NCI-H2196 treated with DMSO at 0.1 percent for 48 hours (cell line): ENCODE data around the gene ZNF367.

Experiments
- DNase-seq: peaks from one replicate; lab custom pipeline; 2025; ENCODE audit not compliant: unreplicated experiment; lab: John Stamatoyannopoulos, UW

Gene ZNF367

GRCh38 chr9:96437454-96437853 is 19.3 kb upstream of the ZNF367 start:
- DNase-seq, result no peak

DNA sequence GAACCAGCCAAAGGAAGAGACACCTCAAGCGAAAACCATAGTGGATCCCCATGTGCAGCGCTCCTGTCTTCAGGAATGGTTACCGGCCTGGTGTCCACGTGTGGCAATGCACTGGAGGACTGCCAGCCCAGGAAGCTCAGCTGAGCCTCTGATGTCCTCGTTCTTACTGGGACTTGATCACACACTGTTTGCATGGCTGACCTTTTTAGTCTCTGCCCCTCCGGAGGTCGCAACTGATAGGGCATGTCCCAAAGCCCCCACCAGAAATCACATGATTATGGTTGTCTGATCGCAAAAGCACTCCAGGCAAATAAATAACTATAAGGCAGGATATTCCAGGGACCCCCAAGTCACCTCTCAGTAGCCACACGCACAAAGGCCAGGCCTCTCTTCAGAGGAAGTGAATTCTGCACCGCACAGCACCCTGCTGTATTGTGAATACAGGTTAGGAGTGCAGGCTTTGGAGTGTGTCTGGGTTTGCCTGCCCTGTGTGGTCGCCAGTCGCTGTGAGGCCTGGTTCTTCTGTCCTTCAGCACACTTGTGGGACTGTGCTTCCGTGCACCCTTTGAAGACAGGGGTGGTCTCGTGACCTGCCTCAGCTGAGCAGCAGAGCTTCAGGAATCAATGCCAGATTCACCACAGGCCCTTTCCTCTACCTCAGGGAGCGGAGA is 18.4 kb upstream of the ZNF367 start:
- DNase-seq, result no peak

- DNase-seq, result no peak
These were observed 17.9 kb upstream of the ZNF367 start for GRCh38 chr9:96436063-96436455.

DNA sequence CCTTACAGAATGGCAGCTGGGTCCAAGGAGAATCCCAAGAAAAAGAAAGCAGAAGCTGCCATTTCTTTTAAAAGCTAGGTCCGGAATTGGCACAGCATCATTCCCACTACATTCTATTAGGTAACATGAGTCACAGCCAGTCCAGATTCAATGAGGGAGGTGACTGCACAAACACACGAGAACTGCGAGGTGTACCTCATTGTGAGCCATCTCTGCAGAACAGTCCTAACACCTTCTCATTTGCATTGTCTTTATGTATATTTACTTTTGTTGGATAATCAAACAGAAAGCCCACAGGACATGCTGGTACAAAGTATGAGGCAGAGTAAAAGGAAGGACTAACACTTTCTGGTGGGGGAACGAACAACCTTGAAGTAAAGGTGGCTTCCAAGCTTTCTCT is 17.2 kb upstream of the ZNF367 start:
- DNase-seq, result no peak

- DNase-seq, result no peak
These were observed 12.2 kb upstream of the ZNF367 start for GRCh38 chr9:96430377-96430776.

- no peak for DNase-seq
These were observed 11.6 kb upstream of the ZNF367 start for GRCh38 chr9:96429732-96430131.

- no peak for DNase-seq
These were observed 7.5 kb upstream of the ZNF367 start for GRCh38 chr9:96425500-96426169.

GRCh38 chr9:96423985-96424336 is 5.8 kb upstream of the ZNF367 start:
- DNase-seq, result no peak

DNA sequence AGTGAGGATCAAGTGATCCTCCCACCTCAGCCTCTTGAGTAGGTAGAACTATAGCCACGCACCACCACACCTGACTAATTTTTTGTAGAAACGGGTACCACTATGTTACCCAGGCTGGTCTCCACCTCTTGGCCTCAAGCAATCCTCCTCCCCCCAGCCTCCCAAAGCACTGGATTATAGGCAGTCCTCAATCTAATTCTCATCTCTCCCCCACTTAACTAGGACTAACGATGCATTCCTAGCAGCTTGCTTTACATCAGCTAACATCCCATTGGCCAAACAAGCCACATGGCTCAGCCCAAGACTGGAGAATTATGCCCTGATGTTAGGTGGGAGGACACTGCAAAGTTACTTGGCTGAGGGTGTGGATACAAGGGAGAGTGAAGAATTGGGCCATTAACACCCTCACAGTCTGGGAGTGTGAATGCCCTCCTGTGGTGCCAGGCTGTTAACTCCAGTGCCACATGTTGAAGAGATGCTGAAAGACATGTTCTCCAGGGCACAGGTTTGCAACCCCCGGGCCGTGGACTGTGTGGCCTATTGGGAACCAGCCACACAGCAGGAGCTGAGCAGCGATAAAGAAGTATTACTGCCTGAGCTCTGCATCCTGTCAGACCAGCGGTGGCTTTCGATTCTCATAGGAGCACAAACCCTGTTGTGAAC is 5.3 kb upstream of the ZNF367 start:
- DNase-seq, result no peak

DNA sequence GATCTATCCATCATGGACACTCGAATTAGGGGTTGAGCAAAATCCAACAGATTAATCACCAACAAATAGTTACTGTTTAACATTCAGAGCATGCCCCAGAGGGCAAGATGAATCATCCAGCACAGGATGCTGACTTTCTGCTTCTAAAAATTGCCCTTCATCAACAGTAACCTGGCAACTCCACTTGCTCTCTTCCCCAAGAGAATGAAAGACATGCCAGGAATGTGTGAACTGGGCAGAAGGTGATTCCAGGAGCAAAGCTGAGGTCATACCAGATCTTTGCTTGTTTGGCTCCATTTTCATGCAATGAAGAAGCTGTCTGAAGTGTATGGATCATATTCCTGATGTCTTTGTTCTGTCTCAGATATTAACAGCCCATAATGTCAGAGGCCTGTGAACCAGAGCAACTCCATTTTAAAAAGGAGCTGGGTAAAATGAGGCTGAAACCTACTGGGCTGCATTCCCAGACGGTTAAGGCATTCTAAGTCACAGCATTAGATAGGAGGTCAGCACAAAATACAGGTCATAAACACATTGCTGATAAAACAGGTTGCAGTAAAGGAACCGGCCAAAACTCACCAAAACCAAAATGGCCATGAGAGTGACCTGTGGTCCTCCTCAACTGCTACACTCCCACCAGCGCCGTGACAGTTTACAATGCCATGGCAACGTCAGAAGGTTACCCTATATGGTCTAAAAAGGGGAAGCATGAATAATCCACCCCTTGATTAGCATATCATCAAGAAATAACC is 2.5 kb upstream of the ZNF367 start:
- DNase-seq, result peak; percentile 65

DNA sequence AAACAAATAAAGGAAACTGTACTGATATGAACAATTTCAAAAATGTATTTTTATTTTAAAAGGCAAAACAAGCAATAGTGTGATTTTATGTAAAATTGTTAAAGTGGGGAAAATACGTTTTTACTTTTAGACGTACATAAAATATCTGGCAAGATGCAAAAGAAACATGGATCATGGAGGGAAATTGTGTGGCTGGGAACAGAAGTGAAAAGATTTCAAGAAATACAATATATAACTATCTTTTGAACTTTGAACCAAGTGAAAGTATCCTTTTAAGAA is 1.5 kb upstream of the ZNF367 start:
- no peak for DNase-seq

- DNase-seq, result peak; percentile 19
These were observed 935 bp upstream of the ZNF367 start for GRCh38 chr9:96418920-96419690.

- DNase-seq, result no peak
These were observed 498 bp downstream of the ZNF367 start for GRCh38 chr9:96417661-96418082.

GRCh38 chr9:96417051-96417586 is 1.1 kb downstream of the ZNF367 start:
- peak; percentile 82 for DNase-seq

DNA sequence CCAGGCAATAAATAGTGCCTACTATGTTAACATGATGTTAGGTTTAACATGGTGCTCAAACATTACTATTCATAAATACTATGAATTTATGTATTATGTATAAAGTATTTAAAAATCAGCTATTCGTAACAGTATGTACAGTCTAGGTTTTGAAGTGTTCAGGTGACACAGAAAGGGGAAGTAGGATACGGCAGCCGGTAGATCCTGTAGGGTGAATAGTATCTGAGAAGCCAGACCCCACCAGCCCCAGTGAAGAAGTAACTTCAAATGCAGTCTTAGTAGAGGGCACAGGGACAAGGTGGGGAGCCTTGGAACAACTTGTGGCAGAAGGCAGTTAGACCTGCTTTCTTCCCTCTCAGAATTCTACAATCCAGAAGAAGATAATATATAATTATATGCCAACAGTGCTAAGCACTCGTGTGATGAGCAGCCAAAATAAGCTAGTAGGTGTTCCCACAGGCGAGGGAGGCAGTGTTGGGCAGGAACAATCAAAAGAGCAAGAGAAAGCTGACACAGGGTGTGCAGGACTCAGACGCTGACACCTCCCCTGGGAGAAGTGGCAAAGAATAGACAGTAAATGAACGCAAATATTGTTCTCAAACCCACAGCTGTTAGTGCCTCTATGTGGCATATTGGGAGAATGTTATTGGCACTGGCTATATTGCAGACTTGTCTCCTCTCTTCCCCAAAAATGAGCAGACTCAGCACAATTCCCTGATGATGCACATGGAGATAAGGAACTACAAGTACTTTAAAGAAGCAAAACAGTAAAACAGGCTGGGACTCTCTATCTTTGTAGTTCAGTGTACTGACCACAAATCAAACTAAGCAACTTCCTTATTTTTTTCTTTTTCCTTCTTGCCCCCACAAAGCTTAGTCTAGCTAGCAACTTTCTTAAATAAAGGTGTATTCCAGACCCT is 4.6 kb downstream of the ZNF367 start:
- DNase-seq, result no peak

GRCh38 chr9:96412174-96412913 is 5.8 kb downstream of the ZNF367 start:
- no peak for DNase-seq

GRCh38 chr9:96411129-96411838 is 6.9 kb downstream of the ZNF367 start:
- no peak for DNase-seq

GRCh38 chr9:96408409-96409280 is 9.5 kb downstream of the ZNF367 start:
- DNase-seq, result no peak
